C1 segment of cervical spinal cord (tissue), 14 donors: Measurements from ENCODE around the gene MRNIP.

Source experiments
- DNase-seq, 14 donors: peaks; one replicate each; lab custom pipeline; 2025; lab: John Stamatoyannopoulos, UW

MRNIP gene

GRCh38 chr5:179889885-179890284 is 31.3 kb upstream of the MRNIP start:
- no peak for DNase-seq

GRCh38 chr5:179887802-179888201 is 29.2 kb upstream of the MRNIP start:
- no peak for DNase-seq

DNA sequence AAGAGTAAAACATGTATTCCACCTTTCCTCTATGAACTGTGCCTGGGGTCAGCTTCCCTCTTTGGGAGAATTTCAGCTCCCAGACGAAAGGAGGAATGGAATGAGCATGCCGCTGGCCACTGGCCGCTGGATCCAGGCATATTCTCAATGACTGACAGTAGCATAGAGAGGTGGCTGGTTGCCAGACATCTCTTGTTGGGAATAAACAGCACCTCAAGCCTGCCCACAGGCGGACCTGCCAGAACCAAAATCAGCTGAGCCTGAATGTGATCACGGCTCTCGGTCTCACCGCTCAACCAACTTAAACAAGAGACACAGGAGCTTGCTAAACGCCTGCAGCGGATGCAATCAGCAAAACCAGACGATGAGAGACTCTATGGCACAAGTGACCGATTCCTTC is 28.5 kb upstream of the MRNIP start:
- no peak for DNase-seq

DNA sequence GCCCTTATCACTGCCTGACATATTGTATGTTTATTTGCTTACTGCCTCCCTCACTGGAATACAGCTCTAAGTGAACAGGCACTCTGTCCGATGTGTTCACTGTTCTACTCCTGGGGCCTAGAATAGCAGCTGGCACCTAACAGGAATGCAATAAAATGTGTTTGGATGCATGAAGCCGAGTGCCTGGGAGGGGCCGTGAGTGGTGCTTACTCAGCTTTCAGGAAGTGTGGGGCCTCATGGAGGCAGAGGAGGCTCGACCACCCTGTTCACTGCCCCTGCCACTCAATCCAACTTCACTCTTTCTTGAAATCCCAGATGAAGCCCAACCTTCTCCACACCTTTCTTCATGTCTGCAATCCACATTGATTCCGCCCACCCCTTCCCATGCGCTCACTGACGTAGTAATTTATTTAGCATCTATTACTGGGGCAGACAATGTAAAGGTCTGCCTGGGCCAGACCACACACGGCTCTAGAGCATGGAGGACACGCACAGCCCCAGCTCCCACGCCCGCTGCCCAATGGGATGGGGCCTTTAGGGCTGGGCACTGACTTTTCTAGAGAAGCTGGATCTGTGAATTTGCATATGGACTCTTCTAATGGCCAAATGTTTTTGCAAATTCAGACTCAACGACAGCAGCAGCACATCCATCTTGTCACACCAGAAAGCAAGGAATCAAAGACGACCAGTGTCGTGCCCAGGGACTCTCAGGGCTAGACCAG is 27.7 kb upstream of the MRNIP start:
- DNase-seq, result no peak

DNA sequence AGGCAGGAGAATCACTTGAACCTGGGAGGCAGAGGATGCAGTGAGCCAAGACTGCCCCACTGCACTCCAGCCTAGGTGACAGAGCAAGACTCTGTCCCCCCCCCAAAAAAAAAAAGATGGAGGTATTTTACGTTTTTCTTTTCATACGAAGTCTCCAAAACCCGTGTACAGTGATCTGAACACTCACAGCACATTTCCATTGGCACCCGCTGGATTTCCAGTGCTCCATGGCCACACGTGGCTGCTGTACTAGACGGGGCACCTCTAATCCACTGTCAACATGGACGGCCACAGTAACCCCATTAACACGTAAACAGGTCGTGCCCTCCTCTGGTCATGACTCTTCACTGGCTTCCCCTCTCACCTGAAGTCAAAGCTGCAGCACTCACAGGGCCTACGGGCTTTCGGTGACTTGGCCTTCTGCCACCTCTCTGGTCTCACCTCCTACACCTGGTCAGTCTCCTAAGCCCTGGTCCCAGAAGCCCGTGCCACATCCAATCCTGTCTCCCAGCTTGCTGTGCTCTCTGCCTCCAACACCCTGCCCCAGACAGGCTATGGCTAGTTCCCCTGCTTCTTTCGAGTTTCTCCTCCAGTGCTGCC is 27.0 kb upstream of the MRNIP start:
- no peak for DNase-seq

GRCh38 chr5:179883163-179883562 is 24.5 kb upstream of the MRNIP start:
- no peak for DNase-seq

DNA sequence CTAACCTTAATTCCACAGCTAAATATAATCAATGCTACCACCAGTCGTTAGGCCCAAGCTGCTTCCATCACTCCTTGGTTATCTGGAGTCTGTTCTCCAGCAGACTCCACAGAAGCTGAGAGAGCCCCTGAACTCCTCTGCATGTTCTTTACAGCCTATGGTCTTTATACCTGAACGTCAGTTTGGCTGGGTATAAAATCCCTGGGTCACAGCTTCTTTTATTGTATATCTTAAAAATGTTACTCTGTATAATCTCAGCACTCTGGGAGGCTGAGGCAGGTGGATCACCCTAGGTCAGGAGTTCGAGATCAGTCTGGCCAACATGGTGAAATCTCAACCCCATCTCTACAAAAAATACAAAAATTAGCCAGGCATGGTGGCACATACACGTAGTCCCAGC is 23.7 kb upstream of the MRNIP start:
- DNase-seq, result no peak

- peak in 1 of 14 donors; percentile 29 for DNase-seq
These were observed 22.4 kb upstream of the MRNIP start for GRCh38 chr5:179880848-179881590.

DNA sequence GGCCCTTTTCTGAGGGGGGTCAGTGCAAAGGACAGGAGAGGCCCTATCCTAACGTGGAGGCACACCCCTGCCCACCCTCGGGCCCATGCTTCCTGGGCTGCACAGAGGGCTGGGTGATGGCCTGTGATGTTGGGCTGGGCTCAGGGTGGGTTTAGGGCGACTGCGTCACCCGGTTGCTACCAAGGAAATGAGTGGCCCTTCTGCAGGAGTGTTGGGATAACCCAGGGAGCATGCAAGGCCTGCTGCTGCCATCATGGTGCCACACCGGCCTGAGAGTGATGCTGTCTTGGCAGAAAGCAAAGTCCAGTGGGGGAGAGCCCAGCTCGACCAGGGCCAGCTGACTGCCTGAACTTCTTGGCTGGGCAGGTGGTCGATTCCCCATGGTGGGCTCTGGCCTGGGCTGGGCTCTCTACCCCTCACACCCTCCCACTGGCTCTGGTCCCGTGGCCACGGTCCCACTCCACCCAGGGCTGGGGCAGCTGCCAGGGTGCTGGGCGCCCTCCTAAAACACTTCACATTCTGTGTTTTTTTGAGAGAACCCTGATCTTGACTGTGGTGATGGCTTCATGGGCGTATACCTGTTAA is 21.5 kb upstream of the MRNIP start:
- DNase-seq, result no peak

- no peak for DNase-seq
These were observed 21.0 kb upstream of the MRNIP start for GRCh38 chr5:179879690-179880010.

DNA sequence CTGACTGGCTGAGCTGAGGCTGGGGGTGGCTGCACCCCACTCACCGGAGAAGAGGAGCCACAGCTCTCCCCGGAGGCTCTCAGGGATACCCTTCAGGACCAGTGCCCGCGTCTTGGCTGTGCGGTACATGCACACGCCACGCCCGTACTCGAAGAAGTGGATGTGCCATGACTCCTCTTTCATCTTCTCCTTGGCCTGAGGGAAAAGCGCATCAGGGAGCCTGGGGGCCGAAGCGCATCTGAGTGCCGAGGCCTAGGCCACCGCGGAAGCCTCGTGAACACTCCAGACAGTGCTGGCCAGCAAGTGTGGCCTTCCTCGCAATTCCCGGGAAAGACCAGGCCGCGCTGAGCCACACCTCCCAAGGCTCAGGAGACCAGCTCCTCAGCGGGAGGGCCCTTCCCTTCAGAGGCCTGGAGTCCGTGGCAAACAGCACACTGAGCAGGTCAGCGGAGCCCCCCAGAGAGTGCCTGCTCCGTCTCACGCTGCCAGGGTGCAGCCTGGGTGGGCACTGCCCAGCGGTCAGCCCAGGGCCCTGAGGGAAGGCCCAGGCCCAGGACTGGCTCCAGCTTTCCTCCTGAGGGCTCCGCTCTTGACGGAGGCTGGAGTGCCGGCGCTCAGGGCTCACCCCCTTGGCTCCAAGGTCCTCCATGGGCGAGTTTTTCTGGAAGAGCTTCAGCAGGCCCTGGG is 20.5 kb upstream of the MRNIP start:
- no peak for DNase-seq

DNA sequence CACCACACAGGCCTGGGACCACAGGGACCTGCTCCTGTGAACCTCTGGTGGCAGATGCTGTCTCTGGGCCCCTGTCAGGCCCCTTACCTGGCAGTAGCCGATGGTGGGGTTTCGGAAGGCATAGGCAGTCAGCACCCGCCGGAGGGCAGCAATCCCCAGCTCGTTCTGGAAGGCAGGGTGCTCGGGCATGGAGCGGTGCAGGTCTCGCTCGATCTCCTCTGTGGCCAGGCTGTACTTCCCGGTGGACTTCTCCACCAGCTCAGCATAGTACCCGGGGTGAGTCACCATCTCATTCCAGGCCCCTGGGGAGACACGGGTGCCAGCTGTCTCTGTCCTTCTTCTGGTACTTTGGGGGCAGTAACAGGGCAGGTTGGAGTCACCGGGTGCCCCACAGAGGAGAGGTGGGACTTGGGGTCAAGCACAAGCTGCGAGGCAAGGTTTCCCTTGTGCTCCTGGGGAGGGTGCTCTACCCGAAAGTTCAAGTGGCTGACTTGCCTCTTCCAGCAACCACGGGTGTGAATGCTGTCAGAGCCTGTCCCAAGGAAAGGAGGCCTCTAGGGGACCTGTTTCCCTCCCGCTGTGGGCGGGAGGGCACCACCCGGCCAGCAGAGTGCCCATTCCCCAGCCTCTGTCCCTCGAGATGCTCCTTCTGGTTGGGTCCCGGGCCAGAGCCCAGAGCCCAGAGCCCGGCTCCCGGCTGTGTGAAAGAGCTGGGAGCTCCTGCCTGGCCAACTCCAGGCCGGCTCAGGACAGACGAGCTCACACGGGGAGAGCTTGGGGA is 19.8 kb upstream of the MRNIP start:
- no peak for DNase-seq

DNA sequence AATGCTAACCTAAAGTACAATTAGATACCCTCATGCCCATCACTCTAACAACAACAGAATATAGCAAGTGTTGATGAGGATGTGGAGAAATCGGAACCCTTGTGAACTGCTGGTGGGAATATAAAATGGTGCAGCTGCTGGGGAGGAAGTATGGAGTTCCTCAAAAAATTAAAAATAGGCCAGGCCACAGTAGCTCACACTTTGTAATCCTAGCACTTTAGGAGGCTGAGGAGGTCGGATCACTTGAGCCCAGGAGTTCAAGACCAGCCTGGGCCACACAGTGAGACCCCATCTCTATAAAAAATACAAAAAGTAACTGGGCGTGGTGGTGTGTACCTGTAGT is 18.0 kb upstream of the MRNIP start:
- DNase-seq, result no peak

GRCh38 chr5:179875741-179876609 is 17.4 kb upstream of the MRNIP start:
- no peak for DNase-seq

- DNase-seq, result no peak
These were observed 16.1 kb upstream of the MRNIP start for GRCh38 chr5:179874536-179875292.

DNA sequence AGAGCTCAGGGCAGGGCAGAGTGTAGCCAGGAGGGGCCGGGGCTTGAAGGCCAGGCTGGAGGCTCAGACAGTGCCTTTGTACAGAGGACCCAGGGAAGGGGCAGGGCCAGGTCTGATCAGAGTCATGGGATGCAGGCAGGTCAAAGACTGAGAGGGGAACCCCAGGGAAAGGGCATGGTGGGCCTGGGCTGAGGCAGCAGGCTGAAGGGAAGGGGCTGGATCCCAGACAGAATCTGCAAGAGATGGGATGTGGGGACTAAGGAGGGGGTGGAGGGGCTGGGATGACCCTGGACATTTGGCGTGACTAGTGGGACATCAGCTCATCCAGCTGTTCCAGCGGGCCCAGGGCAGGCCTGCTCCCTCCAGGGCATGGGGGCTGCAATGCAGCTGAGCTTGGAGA is 15.5 kb upstream of the MRNIP start:
- no peak for DNase-seq

- DNase-seq, result no peak
These were observed 15.0 kb upstream of the MRNIP start for GRCh38 chr5:179873588-179874110.

GRCh38 chr5:179872828-179873575 is 14.4 kb upstream of the MRNIP start:
- no peak for DNase-seq
